Measurements from ENCODE around the gene ANKRD45. TPM values are rescaled to one million over a fixed set of nuclear protein-coding genes. Genes with fewer than 3 reads are reported as not detected.
A peak's percentile ranks its signal among the peaks of the same experiment; 100 is the strongest.

The ANKRD45 gene
- polyA plus RNA-seq, 1 of the 3 experiments (the other 2 are of a cell fraction): 1.8 TPM

DNA sequence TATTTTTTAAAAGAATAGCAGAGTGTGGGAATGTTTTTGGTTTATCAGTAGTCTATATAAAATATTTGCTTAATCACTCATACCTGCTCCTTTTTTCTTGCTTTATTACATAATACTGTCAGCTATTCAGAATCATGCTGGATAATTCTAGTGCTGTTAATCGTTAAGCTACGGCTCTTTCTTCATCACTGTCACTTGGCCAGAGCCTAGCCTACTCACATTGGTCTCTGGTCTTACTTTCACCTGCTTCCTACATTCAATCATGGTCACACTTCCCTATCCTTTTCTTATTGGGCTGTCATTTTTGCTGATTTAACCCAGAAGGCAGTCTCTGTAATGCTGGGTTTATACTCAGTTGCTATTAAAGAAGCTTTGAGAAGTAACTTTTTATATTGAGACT, 47.6 kb upstream of the ANKRD45 start:
- 0 out of 2 replicates have a peak overlapping the region, but pooled peaks have one; percentile 83 for H3K4me2 ChIP-seq
- WGBS (ENCODE audit: low lambda C conversion rate): 80% methylated on average over 2 of the region's 2 CpGs

GRCh38 chr1:173715538-173715844, 45.8 kb upstream of the ANKRD45 start:
- ChIA-PET CTCF (interaction anchor here (1.2 to 2.3 kb wide), 4 partner anchors 11 to 284 kb away, joined by 3 to 5 read pairs (median 4); partner anchors contain the start of genes CENPL and DARS2), POLR2A (interaction anchor here (1.6 kb wide), 1 partner anchor 153 kb away, joined by 5 read pairs; the partner anchor contains the start of genes GAS5 and ZBTB37)
- Histone ChIP-seq H3K36me3 (replicated peaks in 1 of 2; ENCODE audit: control insufficient read depth in 1 of 2, insufficient read depth in 2 of 2, low read length in 1 of 2) (peaks cover 4 to 15% of the 10 kb centered on the region in 2 experiments), H3K27ac (ENCODE audit: low read depth in 2 of 2, low read length in 1 of 2) (peak overlapping the region; percentile 78 to 91; a peak in 3 of 4 replicates), H3K9me2 (no peaks in the 10 kb centered on the region), H4K20me1 (ENCODE audit: insufficient read depth) (no peaks in the 10 kb centered on the region), H3K79me2 (ENCODE audit: insufficient read depth) (peaks cover 50% of the 10 kb centered on the region), H3K4me3 (ENCODE audit: low read depth in 2 of 2, low read length in 1 of 2) (peak overlapping the region; percentile 90 to 98), H2AFZ (ENCODE audit: low read depth) (peak overlapping the region; percentile 87), H3F3A (replicated peaks; ENCODE audit: insufficient read depth) (peaks cover 13% of the 10 kb centered on the region), H3K4me2 (peak overlapping the region; percentile 83), H3K9me3 (no peaks in the 10 kb centered on the region), H3K9ac (peak overlapping the region; percentile 72), H3K27me3 (ENCODE audit: insufficient read depth) (peaks cover 6% of the 10 kb centered on the region; the same call in 1 of the 2 replicates), H3K4me1 (ENCODE audit: control insufficient read depth in 1 of 2, insufficient read depth in 2 of 2, low read depth in 1 of 2, low read length in 1 of 2) (peaks cover 5 to 15% of the 10 kb centered on the region in 2 experiments; a peak in 1 of 4 replicates)
- no peak for DNase-seq
- WGBS (ENCODE audit: low lambda C conversion rate): 2% methylated on average over 8 of the region's 8 CpGs
- TF ChIP-seq IRF3 (IDR thresholded peaks at IDR 0.05; ENCODE audit: low read depth, low read length) (no peak), ZBTB33 (IDR thresholded peaks at IDR 0.05; ENCODE audit: borderline replicate concordance, low read depth) (no peak), USF1 (IDR thresholded peaks at IDR 0.05; ENCODE audit: borderline replicate concordance, low read depth) (no peak), SIN3A (IDR thresholded peaks at IDR 0.05; ENCODE audit: borderline replicate concordance, low read depth, low read length) (0 out of 2 replicates have a peak, but pooled peaks have one; percentile 31)
- TF ChIP-seq, protein P1, sequence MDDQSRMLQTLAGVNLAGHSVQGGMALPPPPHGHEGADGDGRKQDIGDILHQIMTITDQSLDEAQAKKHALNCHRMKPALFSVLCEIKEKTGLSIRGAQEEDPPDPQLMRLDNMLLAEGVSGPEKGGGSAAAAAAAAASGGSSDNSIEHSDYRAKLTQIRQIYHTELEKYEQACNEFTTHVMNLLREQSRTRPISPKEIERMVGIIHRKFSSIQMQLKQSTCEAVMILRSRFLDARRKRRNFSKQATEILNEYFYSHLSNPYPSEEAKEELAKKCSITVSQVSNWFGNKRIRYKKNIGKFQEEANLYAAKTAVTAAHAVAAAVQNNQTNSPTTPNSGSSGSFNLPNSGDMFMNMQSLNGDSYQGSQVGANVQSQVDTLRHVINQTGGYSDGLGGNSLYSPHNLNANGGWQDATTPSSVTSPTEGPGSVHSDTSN (IDR thresholded peaks at IDR 0.05): no peak

More for the DNA sequence above, 47.6 kb upstream of the ANKRD45 start:
- Histone ChIP-seq H3K27ac (ENCODE audit: low read depth in 2 of 2, low read length in 1 of 2) (no peak overlapping the region), H3K9me2 (no peaks in the 10 kb centered on the region), H3K9ac (no peak overlapping the region), H3K4me3 (ENCODE audit: low read depth in 2 of 2, low read length in 1 of 2) (no peak overlapping the region), H3K4me1 (ENCODE audit: control insufficient read depth in 1 of 2, insufficient read depth in 2 of 2, low read depth in 1 of 2, low read length in 1 of 2) (peaks cover 5 to 15% of the 10 kb centered on the region in 2 experiments; a peak in 1 of 4 replicates), H3K36me3 (replicated peaks in 1 of 2; ENCODE audit: control insufficient read depth in 1 of 2, insufficient read depth in 2 of 2, low read length in 1 of 2) (peaks cover 4 to 15% of the 10 kb centered on the region in 2 experiments), H3K27me3 (ENCODE audit: insufficient read depth) (no peaks in the 10 kb centered on the region), H4K20me1 (ENCODE audit: insufficient read depth) (no peaks in the 10 kb centered on the region), H3F3A (replicated peaks; ENCODE audit: insufficient read depth) (peaks cover 13% of the 10 kb centered on the region), H2AFZ (ENCODE audit: low read depth) (no peak overlapping the region), H3K79me2 (ENCODE audit: insufficient read depth) (peaks cover 60% of the 10 kb centered on the region), H3K9me3 (no peaks in the 10 kb centered on the region)
- no peak for DNase-seq
- ChIA-PET CTCF (no interaction called here), POLR2A (no interaction called here)
- TF ChIP-seq FOXM1 (IDR thresholded peaks at IDR 0.05; ENCODE audit: low read depth) (no peak), RFX5 (IDR thresholded peaks at IDR 0.05; ENCODE audit: low read length) (no peak), FOXJ3 (CRISPR knock-in tag; IDR thresholded peaks at IDR 0.05) (no peak)

Data from SK-N-SH (cell line).